Heart left ventricle (tissue), 16 donors: Measurements from ENCODE around the gene GABRD. TPM values are rescaled to one million over a fixed set of nuclear protein-coding genes. Genes with fewer than 3 reads are reported as not detected.
A peak's percentile ranks its signal among the peaks of the same experiment; 100 is the strongest.

Source experiments
- ATAC-seq, 4 donors: fragments of 200-7000 bp; cut with Tn5 transposase; one replicate each; pipeline ENCODE4 v1.9.1; 2020 to 2022; ENCODE audit warnings: moderate library complexity in 4 of 4, mild to moderate bottlenecking in 3 of 4, moderate number of reproducible peaks in 1 of 4
- DNase-seq, 5 donors: peaks; one replicate each; pipeline ENCODE4 v3.0.0-alpha.2; 2020
- H3K27ac ChIP-seq, 12 donors: fragments of 200-600 bp; sonication (generic) in 4 of 12; one replicate each; pipeline versions ENCODE4 v1.5.0 to v1.8.0; 2016 to 2022; ENCODE audit warnings: mild to moderate bottlenecking in 2 of 12
- H3K27me3 ChIP-seq, 9 donors: fragments of 200-600 bp; sonication (generic) in 2 of 9; one replicate each; pipeline versions ENCODE4 v1.5.1 to v1.8.0; 2016 to 2022; ENCODE audit warnings: mild to moderate bottlenecking in 3 of 9
- H3K36me3 ChIP-seq, 9 donors: fragments of 200-600 bp; sonication (generic) in 2 of 9; one replicate each; pipeline versions ENCODE4 v1.5.0 to v1.8.0; 2018 to 2022; ENCODE audit warnings: mild to moderate bottlenecking in 2 of 9
- H3K4me1 ChIP-seq, 12 donors: fragments of 200-600 bp; sonication (generic) in 4 of 12; one replicate each; pipeline versions ENCODE4 v1.5.0 to v1.8.0; 2016 to 2022; ENCODE audit warnings: mild to moderate bottlenecking in 3 of 12
- H3K4me3 ChIP-seq, 12 donors: fragments of 200-600 bp; sonication (generic) in 4 of 12; one replicate each; pipeline versions ENCODE4 v1.5.0 to v1.8.0; 2017 to 2022; ENCODE audit warnings: mild to moderate bottlenecking in 9 of 12, moderate library complexity in 4 of 12
- H3K9me3 ChIP-seq, 12 donors: fragments of 200-600 bp; sonication (generic) in 4 of 12; one replicate each; pipeline versions ENCODE4 v1.5.0 to v1.8.0; 2016 to 2022; ENCODE audit warnings: mild to moderate bottlenecking in 1 of 12
- CTCF ChIP-seq, 12 donors: fragments of 200-600 bp; sonication (generic) in 4 of 12; IDR thresholded peaks; one replicate each; pipeline versions ENCODE4 v1.5.0 to v1.8.0; 2018 to 2022; ENCODE audit warnings: antibody characterized with exemption in 12 of 12, mild to moderate bottlenecking in 5 of 12
- POLR2A ChIP-seq, 2 donors: fragments of 450-650 bp; IDR thresholded peaks; one replicate each; pipeline ENCODE4 v1.6.1; 2017; ENCODE audit warnings: antibody characterized with exemption in 2 of 2, mild to moderate bottlenecking in 2 of 2, moderate library complexity in 2 of 2
- WGBS, 4 donors: extraction: QIAGEN DNeasy Blood & Tissue Kit in 2 of 4; methylation state at CpG; one replicate each; pipeline versions ENCODE4 v1.1.5 to v1.1.7; 2013 to 2018; 5-methylcytosine and 5-hydroxymethylcytosine counted together
- intact Hi-C, 10 donors: fragments of 100-400 bp; cut with DNase I; formaldehyde crosslinking; loops; one replicate each; pipeline versions ENCODE4 v1.11.1 to v1.14.2; 2022
- polyA plus RNA-seq, 2 donors: library from polyadenylated mRNA; stranded (reverse); fragments of 200-250 nt; gene quantifications; one replicate each; pipeline ENCODE4 v1.2.3, GENCODE V29; 2013
- total RNA-seq, 9 donors: library from RNA; depleted of rRNA in 2 of 9; stranded (reverse); fragments of >200 nt in 2 of 9; fragmentation: NEBNext Ultra II Directional in 3 of 9; extraction: Animal tissue kit (Norgen Biotek cat#: 25700) in 3 of 9; gene quantifications; one replicate each; pipeline versions ENCODE4 v1.1.0 to v1.2.4, GENCODE V29; 2016 to 2023
- donor health status: ischemic (EF 13 %, LVEDD 7.1; RV severe dilation, severe dysfunction).
- donor health status: healthy with polysubstance abuse.
- donor health status: DM: no; HTN: yes; CAD: no.
- donor health status: DM: no; HTN: no; CAD: no.
- donor health status: ischemic (EF 25% LVEDD 6.9; RV normal size, moderate dysfunction).
- donor health status: ischemic (EF 25% LVEDD 5.7; RV mildly dilated, moderate dysfunction).
- donor health status: healthy.
- donor health status: DM: yes; HTN: yes; CAD: no.
- donor health status: ischemic (EF 35%, LVEDD 5.7; RV mildly dilated, moderate dysfunction).
- donor health status: nonischemic (EF 11% LVEDD 7.7; RV severe dilation, severe dysfunction).
- donor health status: DM: yes; HTN: yes; CAD: no.
- donor health status: PGD.
- donor health status: ischemic (EF 29% LVEDD 5.4; RV normal size, mild dysfunction).
- donor health status: nonischemic (EF 23%, LVEDD 6.1; RV moderate dilation, normal function).

The GABRD gene
- total and polyA plus RNA-seq, 11 donors = 0.21 to 1.1 (median 0.65) TPM; not detected in 2

GRCh38 chr1:2003541-2004131 is 15.5 kb upstream of the GABRD start, which contains the start of gene CFAP74:
Gene CFAP74 (minus strand): TSS chr1:2003786. CDS start chr1:1990956, 12,830 bp downstream.
- DNase-seq = peak in 1 of 5 donors; percentile 38
- peak within 1 kb of the TSS in 5 of 12 donors; percentile 6 to 23 (median 12) for H3K4me3 ChIP-seq

GRCh38 chr1:2004856-2005255 is 14.3 kb upstream of the GABRD start:
- Histone ChIP-seq H3K27me3 (peaks cover 3 to 65% (median 35%) of the 10 kb centered on the region in 9 donors), H3K9me3 (no peaks in the 10 kb centered on the region), H3K36me3 (no peaks in the 10 kb centered on the region), H3K4me1 (peaks cover 0 to 8% (median 0%) of the 10 kb centered on the region in 12 donors), H3K4me3 (no peak overlapping the region), H3K27ac (no peak overlapping the region)
- ATAC-seq (no peak), DNase-seq (no peak)
- intact Hi-C loops = no loop called here
- no peak for TF ChIP-seq CTCF (IDR thresholded peaks at IDR 0.05)
- no peak for TF ChIP-seq POLR2A (IDR thresholded peaks at IDR 0.05)
- WGBS, 4 donors = 69 to 71% (median 71%) methylated on average over 21 of the region's 21 CpGs

More at GRCh38 chr1:2003541-2004131, 15.5 kb upstream of the GABRD start, which contains the start of gene CFAP74:
- intact Hi-C loops = no loop called here
- TF ChIP-seq CTCF (IDR thresholded peaks at IDR 0.05) (no peak), POLR2A (IDR thresholded peaks at IDR 0.05) (no peak)
- peak in 1 of 4 donors; percentile 51 for ATAC-seq
- H3K36me3 ChIP-seq = no peaks in the 10 kb centered on the region
- no peaks in the 10 kb centered on the region for H3K9me3 ChIP-seq
- H3K27ac ChIP-seq = no peak within 1 kb of the TSS
- H3K27me3 ChIP-seq = peaks cover 3 to 54% (median 35%) of the 10 kb centered on the region in 9 donors
- WGBS, 4 donors = 5 to 6% (median 6%) methylated on average over 25 to 49 of the region's 49 CpGs
- peaks cover 0 to 8% (median 0%) of the 10 kb centered on the region in 12 donors for H3K4me1 ChIP-seq

GRCh38 chr1:2009101-2010053 is 9.8 kb upstream of the GABRD start:
- Histone ChIP-seq H3K4me3 (no peak overlapping the region), H3K27ac (no peak overlapping the region), H3K27me3 (peaks cover 0 to 37% (median 14%) of the 10 kb centered on the region in 9 donors), H3K4me1 (no peaks in the 10 kb centered on the region), H3K9me3 (no peaks in the 10 kb centered on the region), H3K36me3 (no peaks in the 10 kb centered on the region)
- no peak for TF ChIP-seq CTCF (IDR thresholded peaks at IDR 0.05)
- TF ChIP-seq POLR2A (IDR thresholded peaks at IDR 0.05) = no peak
- intact Hi-C loops = no loop called here
- ATAC-seq = no peak
- WGBS, 4 donors = 85 to 86% (median 85%) methylated on average over 26 to 27 of the region's 27 CpGs
- DNase-seq = no peak

GRCh38 chr1:2014181-2014580 is 5.0 kb upstream of the GABRD start:
- intact Hi-C loops = no loop called here
- Histone ChIP-seq H3K4me3 (no peak overlapping the region), H3K36me3 (no peaks in the 10 kb centered on the region), H3K9me3 (no peaks in the 10 kb centered on the region), H3K27ac (no peak overlapping the region), H3K4me1 (peaks cover 0 to 6% (median 0%) of the 10 kb centered on the region in 12 donors), H3K27me3 (peaks cover 0 to 28% (median 14%) of the 10 kb centered on the region in 9 donors)
- ATAC-seq (no peak), DNase-seq (no peak)
- WGBS, 4 donors = 74 to 79% (median 77%) methylated on average over 15 of the region's 15 CpGs
- no peak for TF ChIP-seq CTCF (IDR thresholded peaks at IDR 0.05)
- TF ChIP-seq POLR2A (IDR thresholded peaks at IDR 0.05) = no peak
